HCT116 (cell line): ENCODE data around the gene ERC1. TPM values are rescaled to one million over a fixed set of nuclear protein-coding genes. Genes with fewer than 3 reads are reported as not detected.

ENCODE experiments used
- ATAC-seq: fragments of 200-7000 bp; cut with Tn5 transposase; 2 replicates; pipeline ENCODE4 v1.9.1; 2020; ENCODE audit warnings: mild to moderate bottlenecking, moderate library complexity
- BruUV-seq: library from RNA; stranded (reverse); fragments of 400-500 nt; replicated peaks from 2 replicates; lab custom pipeline; 2021; lab: Mats Ljungman, UMichigan
- CTCF ChIA-PET: fragments of 300-600 bp; sonication (Branson Sonifier 250); formaldehyde crosslinking; loops from one replicate; lab custom pipeline; 2021; ENCODE audit warnings: antibody characterized with exemption; lab: Charles Lee
- POLR2A ChIA-PET: fragments of 300-600, 350-600 bp; sonication (Branson Sonifier 250); formaldehyde crosslinking; loops from one replicate; lab custom pipeline; 2021; ENCODE audit warnings: antibody characterized with exemption; lab: Charles Lee
- RAD21 ChIA-PET, 2 experiments: fragments of 300-600 bp; sonication (Branson Sonifier 250); formaldehyde crosslinking; loops; one replicate each; lab custom pipeline; 2023; ENCODE audit warnings: low total read pairs in 2 of 2; ENCODE audit not compliant: uncharacterized antibody in 2 of 2, unreplicated experiment in 2 of 2, low non-redundant PET in 1 of 2; lab: Charles Lee
- DNase-seq: peaks from one replicate; pipeline ENCODE4 v3.0.0-alpha.2; 2010; ENCODE audit warnings: low read depth, low spot score
- H2AFZ ChIP-seq: fragments of 200-600 bp; shearing (Covaris generic), sonication (generic); 2 replicates; pipeline ENCODE4 v1.6.1; 2017; ENCODE audit warnings: low read depth, mixed run types, mixed read lengths, antibody characterized with exemption, low read length; ENCODE audit not compliant: poor library complexity, severe bottlenecking
- H3K27ac ChIP-seq: 2 replicates; pipeline ENCODE4 v1.5.1; 2012; ENCODE audit warnings: low read depth, low read length
- H3K27me3 ChIP-seq: fragments of 200-600 bp; sonication (generic); 2 replicates; pipeline ENCODE4 v1.6.1; 2016; ENCODE audit warnings: mixed run types, low read length, mixed read lengths; ENCODE audit not compliant: insufficient read depth
- H3K36me3 ChIP-seq, 2 experiments: fragments of 200-500 bp in 1 of 2; fragments of 200-600 bp in 1 of 2; sonication (Bioruptor generic) in 1 of 2; sonication (generic) in 1 of 2; 2 replicates each; pipeline versions ENCODE4 v1.5.1 to v1.6.1; 2014 to 2016; ENCODE audit warnings: low read length in 2 of 2, inconsistent platforms in 1 of 2, mixed read lengths in 1 of 2, mixed run types in 1 of 2; ENCODE audit not compliant: insufficient read depth in 2 of 2, control insufficient read depth in 1 of 2
- H3K4me1 ChIP-seq, 2 experiments: fragments of 200-600 bp in 1 of 2; sonication (generic) in 1 of 2; 2 replicates each; pipeline versions ENCODE4 v1.5.1 to v1.6.1; 2012 to 2017; ENCODE audit warnings: low read length in 2 of 2, inconsistent platforms in 1 of 2, mild to moderate bottlenecking in 1 of 2, mixed read lengths in 1 of 2, mixed run types in 1 of 2, moderate library complexity in 1 of 2; ENCODE audit not compliant: insufficient read depth in 2 of 2, control insufficient read depth in 1 of 2
- H3K4me2 ChIP-seq: fragments of 200-600 bp; sonication (generic); 2 replicates; pipeline ENCODE4 v1.6.1; 2017; ENCODE audit warnings: mixed run types, low read length, mixed read lengths
- H3K4me3 ChIP-seq, 2 experiments: fragments of 200-600 bp in 1 of 2; sonication (generic) in 1 of 2; replicated peaks in 1 of 2; 2 replicates each; pipeline ENCODE4 v1.5.1; 2011 to 2016; ENCODE audit warnings: low read length in 2 of 2, control low read depth in 1 of 2, low read depth in 1 of 2, mild to moderate bottlenecking in 1 of 2, mixed read lengths in 1 of 2, mixed run types in 1 of 2
- H3K79me2 ChIP-seq: fragments of 200-600 bp; sonication (generic); 2 replicates; pipeline ENCODE4 v1.6.1; 2017; ENCODE audit warnings: mild to moderate bottlenecking, mixed run types, low read length, moderate library complexity, mixed read lengths; ENCODE audit not compliant: insufficient read depth
- H3K9ac ChIP-seq: fragments of 200-600 bp; sonication (generic); 2 replicates; pipeline ENCODE4 v1.6.1; 2016; ENCODE audit warnings: low read length, mixed read lengths
- H3K9me2 ChIP-seq: fragments of 200-600 bp; sonication (generic), shearing (Covaris generic); 2 replicates; pipeline ENCODE4 v1.6.1; 2017; ENCODE audit warnings: mixed run types, mild to moderate bottlenecking, moderate library complexity; ENCODE audit not compliant: insufficient read depth
- H3K9me3 ChIP-seq, 2 experiments: fragments of 200-500 bp in 1 of 2; fragments of 200-600 bp in 1 of 2; sonication (Bioruptor generic) in 1 of 2; sonication (generic) in 1 of 2; 2 replicates each; pipeline ENCODE4 v1.6.1; 2014 to 2017; ENCODE audit warnings: low read length in 2 of 2, mixed read lengths in 2 of 2, inconsistent platforms in 1 of 2, low read depth in 1 of 2, mild to moderate bottlenecking in 1 of 2, mixed run types in 1 of 2, moderate library complexity in 1 of 2; ENCODE audit not compliant: control insufficient read depth in 1 of 2, insufficient read depth in 1 of 2
- H4K20me1 ChIP-seq: fragments of 200-600 bp; sonication (generic), shearing (Covaris generic); 2 replicates; pipeline ENCODE4 v1.6.1; 2017; ENCODE audit warnings: mixed run types, mild to moderate bottlenecking, moderate library complexity; ENCODE audit not compliant: insufficient read depth
- CBX3 ChIP-seq: IDR thresholded peaks from 2 replicates; pipeline ENCODE4 v1.6.1; 2012; ENCODE audit warnings: low read depth
- CEBPB ChIP-seq: IDR thresholded peaks from 2 replicates; pipeline ENCODE4 v1.6.1; 2012; ENCODE audit warnings: low read depth
- EGR1 ChIP-seq: IDR thresholded peaks from 2 replicates; pipeline ENCODE4 v1.6.1; 2012; ENCODE audit warnings: low read depth
- ELF1 ChIP-seq: IDR thresholded peaks from 2 replicates; pipeline ENCODE4 v1.6.1; 2012; ENCODE audit warnings: low read depth, borderline replicate concordance
- EZH2 ChIP-seq: fragments of 200-600 bp; sonication (generic); IDR thresholded peaks from 2 replicates; pipeline ENCODE4 v1.6.1; 2017; ENCODE audit warnings: antibody characterized with exemption, mixed run types
- EZH2phosphoT487 ChIP-seq: fragments of 200-600 bp; IDR thresholded peaks from 2 replicates; pipeline ENCODE4 v1.6.1; 2018; ENCODE audit warnings: antibody characterized with exemption, borderline replicate concordance
- JUND ChIP-seq: IDR thresholded peaks from 2 replicates; pipeline ENCODE4 v1.6.1; 2012
- POLR2AphosphoS5 ChIP-seq: IDR thresholded peaks from 2 replicates; pipeline ENCODE4 v1.6.1; 2011; ENCODE audit warnings: mild to moderate bottlenecking, low read depth, low read length, moderate library complexity
- RAD21 ChIP-seq: IDR thresholded peaks from 2 replicates; pipeline ENCODE4 v1.6.1; 2012; ENCODE audit warnings: low read depth, mild to moderate bottlenecking
- SRF ChIP-seq: IDR thresholded peaks from 2 replicates; pipeline ENCODE4 v1.6.1; 2012; ENCODE audit warnings: low read depth
- TCF7L2 ChIP-seq: IDR thresholded peaks from 2 replicates; pipeline ENCODE4 v1.7.0; 2011; ENCODE audit warnings: borderline replicate concordance, inconsistent platforms; ENCODE audit not compliant: insufficient read depth, insufficient read length; ENCODE audit errors: extremely low read depth
- YY1 ChIP-seq: IDR thresholded peaks from 2 replicates; pipeline ENCODE4 v1.6.1; 2011; ENCODE audit warnings: low read length, low read depth, moderate library complexity, mild to moderate bottlenecking; ENCODE audit not compliant: insufficient replicate concordance; ENCODE audit errors: extremely low read depth
- ZFX ChIP-seq: fragments of 450-650 bp; IDR thresholded peaks from 2 replicates; pipeline ENCODE4 v1.6.1; 2017
- ZNF274 ChIP-seq: fragments of 200-500 bp; sonication (Bioruptor generic); IDR thresholded peaks from 2 replicates; pipeline ENCODE4 v1.6.1; 2014; ENCODE audit warnings: mild to moderate bottlenecking, low read depth, low read length, inconsistent platforms
- intact Hi-C: fragments of 100-400 bp; cut with micrococcal nuclease; formaldehyde crosslinking; loops from 2 replicates; pipeline ENCODE4 v1.10.0; 2022
- total RNA-seq: library from RNA; stranded (reverse); gene quantifications from one replicate; pipeline ENCODE4 v1.2.1, GENCODE V29; 2021; ENCODE audit not compliant: unreplicated experiment
- TF ChIP-seq, protein P1 (sequence below): IDR thresholded peaks from 2 replicates; pipeline ENCODE4 v1.6.1; 2012; ENCODE audit warnings: low read depth
- TF ChIP-seq, protein P2 (sequence below), 3 experiments: fragments of 200-600 bp in 1 of 3; sonication (generic) in 1 of 3; IDR thresholded peaks in 2 of 3; conservative IDR thresholded peaks in 1 of 3; 2 replicates each; pipeline ENCODE4 v1.5.1; 2012 to 2017; ENCODE audit warnings: low read depth in 2 of 3, low read length in 2 of 3, antibody characterized with exemption in 1 of 3, borderline replicate concordance in 1 of 3, control low read depth in 1 of 3, mild to moderate bottlenecking in 1 of 3, mixed read lengths in 1 of 3, mixed run types in 1 of 3, moderate library complexity in 1 of 3; ENCODE audit not compliant: insufficient read depth in 1 of 3
- TF ChIP-seq, protein P3 (sequence below): IDR thresholded peaks from 2 replicates; pipeline ENCODE4 v1.6.1; 2012

Gene ERC1
- total RNA-seq, 1 experiment from 2014 or later = 41.9 TPM

DNA sequence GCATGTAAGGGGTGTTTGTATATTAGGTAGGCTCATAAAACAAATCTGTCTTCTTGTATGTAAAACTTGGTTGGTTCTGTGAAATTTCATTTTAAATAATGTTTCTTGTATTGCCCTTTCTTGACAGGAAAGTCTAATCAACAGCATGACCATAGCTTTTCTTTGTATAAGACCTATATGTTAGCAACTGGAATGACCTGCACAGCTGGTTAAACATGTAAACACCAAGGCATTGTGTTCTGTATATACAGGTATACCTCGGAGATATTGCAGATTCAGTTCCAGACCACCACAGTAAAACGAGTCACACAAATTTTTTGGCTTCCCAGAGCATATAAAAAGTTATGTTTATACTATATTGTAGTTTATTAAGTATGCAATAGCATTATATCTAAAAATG is 183.6 kb downstream of the ERC1 start:
- ChIA-PET POLR2A (no interaction called here), RAD21 (no interaction called here), CTCF (no interaction called here)
- BruUV-seq = no TSS peak
- H4K20me1 ChIP-seq = no peaks in the 10 kb centered on the region
- TF ChIP-seq EGR1 = no peak
- no peak for TF ChIP-seq POLR2AphosphoS5
- TF ChIP-seq, protein P1, sequence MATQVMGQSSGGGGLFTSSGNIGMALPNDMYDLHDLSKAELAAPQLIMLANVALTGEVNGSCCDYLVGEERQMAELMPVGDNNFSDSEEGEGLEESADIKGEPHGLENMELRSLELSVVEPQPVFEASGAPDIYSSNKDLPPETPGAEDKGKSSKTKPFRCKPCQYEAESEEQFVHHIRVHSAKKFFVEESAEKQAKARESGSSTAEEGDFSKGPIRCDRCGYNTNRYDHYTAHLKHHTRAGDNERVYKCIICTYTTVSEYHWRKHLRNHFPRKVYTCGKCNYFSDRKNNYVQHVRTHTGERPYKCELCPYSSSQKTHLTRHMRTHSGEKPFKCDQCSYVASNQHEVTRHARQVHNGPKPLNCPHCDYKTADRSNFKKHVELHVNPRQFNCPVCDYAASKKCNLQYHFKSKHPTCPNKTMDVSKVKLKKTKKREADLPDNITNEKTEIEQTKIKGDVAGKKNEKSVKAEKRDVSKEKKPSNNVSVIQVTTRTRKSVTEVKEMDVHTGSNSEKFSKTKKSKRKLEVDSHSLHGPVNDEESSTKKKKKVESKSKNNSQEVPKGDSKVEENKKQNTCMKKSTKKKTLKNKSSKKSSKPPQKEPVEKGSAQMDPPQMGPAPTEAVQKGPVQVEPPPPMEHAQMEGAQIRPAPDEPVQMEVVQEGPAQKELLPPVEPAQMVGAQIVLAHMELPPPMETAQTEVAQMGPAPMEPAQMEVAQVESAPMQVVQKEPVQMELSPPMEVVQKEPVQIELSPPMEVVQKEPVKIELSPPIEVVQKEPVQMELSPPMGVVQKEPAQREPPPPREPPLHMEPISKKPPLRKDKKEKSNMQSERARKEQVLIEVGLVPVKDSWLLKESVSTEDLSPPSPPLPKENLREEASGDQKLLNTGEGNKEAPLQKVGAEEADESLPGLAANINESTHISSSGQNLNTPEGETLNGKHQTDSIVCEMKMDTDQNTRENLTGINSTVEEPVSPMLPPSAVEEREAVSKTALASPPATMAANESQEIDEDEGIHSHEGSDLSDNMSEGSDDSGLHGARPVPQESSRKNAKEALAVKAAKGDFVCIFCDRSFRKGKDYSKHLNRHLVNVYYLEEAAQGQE = no peak
- no peak for TF ChIP-seq ZFX
- H3K9ac ChIP-seq = no peak overlapping the region
- H2AFZ ChIP-seq = no peak overlapping the region
- H3K4me3 ChIP-seq = no peak overlapping the region
- intact Hi-C loops = no loop called here
- no peaks in the 10 kb centered on the region for H3K27me3 ChIP-seq
- ATAC-seq (no peak), DNase-seq (no peak)
- no peak overlapping the region for H3K4me2 ChIP-seq
- H3K79me2 ChIP-seq = no peaks in the 10 kb centered on the region
- peaks cover 4 to 5% of the 10 kb centered on the region in 2 experiments; a peak in 3 of 4 replicates for H3K4me1 ChIP-seq
- no peaks in the 10 kb centered on the region for H3K9me3 ChIP-seq
- no peaks in the 10 kb centered on the region for H3K9me2 ChIP-seq
- H3K36me3 ChIP-seq = no peaks in the 10 kb centered on the region
- no peak overlapping the region for H3K27ac ChIP-seq

DNA sequence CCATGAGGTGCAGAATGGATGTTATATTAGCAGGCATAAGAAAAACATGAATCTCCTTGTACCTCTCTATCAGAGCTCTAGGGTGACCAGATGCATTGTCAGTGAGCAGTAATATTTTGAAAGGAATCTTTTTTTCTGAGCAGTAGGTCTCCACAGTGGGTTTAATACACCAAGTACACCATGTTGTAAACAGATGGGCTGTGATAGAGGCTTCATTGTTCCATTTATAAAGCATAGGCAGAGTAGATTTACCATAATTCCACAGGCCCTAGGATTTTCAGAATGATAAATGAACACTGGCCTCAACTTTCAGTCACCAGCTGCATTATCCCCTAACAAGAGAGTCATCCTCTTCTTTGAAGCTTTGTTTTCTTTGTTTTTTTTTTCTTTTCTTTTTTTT is 185.2 kb downstream of the ERC1 start:
- no peak overlapping the region for H3K9ac ChIP-seq
- RAD21 ChIA-PET = no interaction called here
- TF ChIP-seq ZFX (no peak), YY1 (no peak), EZH2phosphoT487 (no peak), EZH2 (no peak), CEBPB (no peak), JUND (no peak), CBX3 (no peak), SRF (no peak), TCF7L2 (no peak), RAD21 (no peak), ZNF274 (no peak), ELF1 (no peak)
- TF ChIP-seq, protein P2, sequence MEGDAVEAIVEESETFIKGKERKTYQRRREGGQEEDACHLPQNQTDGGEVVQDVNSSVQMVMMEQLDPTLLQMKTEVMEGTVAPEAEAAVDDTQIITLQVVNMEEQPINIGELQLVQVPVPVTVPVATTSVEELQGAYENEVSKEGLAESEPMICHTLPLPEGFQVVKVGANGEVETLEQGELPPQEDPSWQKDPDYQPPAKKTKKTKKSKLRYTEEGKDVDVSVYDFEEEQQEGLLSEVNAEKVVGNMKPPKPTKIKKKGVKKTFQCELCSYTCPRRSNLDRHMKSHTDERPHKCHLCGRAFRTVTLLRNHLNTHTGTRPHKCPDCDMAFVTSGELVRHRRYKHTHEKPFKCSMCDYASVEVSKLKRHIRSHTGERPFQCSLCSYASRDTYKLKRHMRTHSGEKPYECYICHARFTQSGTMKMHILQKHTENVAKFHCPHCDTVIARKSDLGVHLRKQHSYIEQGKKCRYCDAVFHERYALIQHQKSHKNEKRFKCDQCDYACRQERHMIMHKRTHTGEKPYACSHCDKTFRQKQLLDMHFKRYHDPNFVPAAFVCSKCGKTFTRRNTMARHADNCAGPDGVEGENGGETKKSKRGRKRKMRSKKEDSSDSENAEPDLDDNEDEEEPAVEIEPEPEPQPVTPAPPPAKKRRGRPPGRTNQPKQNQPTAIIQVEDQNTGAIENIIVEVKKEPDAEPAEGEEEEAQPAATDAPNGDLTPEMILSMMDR (IDR thresholded peaks at IDR 0.05 in 2 of 3, conservative IDR thresholded peaks at IDR 0.05 in 1 of 3; ENCODE audit: borderline replicate concordance in 1 of 3, insufficient read depth in 1 of 3, low read depth in 2 of 3, low read length in 2 of 3) = no peak
- TF ChIP-seq, protein P3, sequence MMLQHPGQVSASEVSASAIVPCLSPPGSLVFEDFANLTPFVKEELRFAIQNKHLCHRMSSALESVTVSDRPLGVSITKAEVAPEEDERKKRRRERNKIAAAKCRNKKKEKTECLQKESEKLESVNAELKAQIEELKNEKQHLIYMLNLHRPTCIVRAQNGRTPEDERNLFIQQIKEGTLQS = no peak

More for the DNA sequence above, 185.2 kb downstream of the ERC1 start:
- peaks cover 4% of the 10 kb centered on the region in 2 experiments for H3K4me1 ChIP-seq
- no peaks in the 10 kb centered on the region for H3K9me2 ChIP-seq
- no peak overlapping the region for H2AFZ ChIP-seq
- DNase-seq = no peak
- no peak for ATAC-seq
- intact Hi-C loops = no loop called here
- BruUV-seq = no TSS peak
- CTCF ChIA-PET = no interaction called here
- no peaks in the 10 kb centered on the region for H3K79me2 ChIP-seq
- H3K36me3 ChIP-seq = no peaks in the 10 kb centered on the region
- no peaks in the 10 kb centered on the region for H3K9me3 ChIP-seq
- no peak overlapping the region for H3K4me2 ChIP-seq
- no peak overlapping the region for H3K27ac ChIP-seq
- no peaks in the 10 kb centered on the region for H3K27me3 ChIP-seq
- H4K20me1 ChIP-seq = no peaks in the 10 kb centered on the region
- POLR2A ChIA-PET = no interaction called here
- H3K4me3 ChIP-seq = no peak overlapping the region
